HAP-1 (cell line): ENCODE results near the gene ADGRD2.

Experiments
- DNase-seq, 2 experiments: peaks; one replicate each; pipeline ENCODE4 v3.0.0-alpha.2; 2016 to 2020; ENCODE audit warnings: low spot score in 2 of 2
- H3K27me3 ChIP-seq: fragments of 250-450 bp; sonication (Bioruptor Pico); 2 replicates; pipeline ENCODE4 v1.5.1; 2020; ENCODE audit warnings: low read depth, mild to moderate bottlenecking, moderate library complexity
- H3K36me3 ChIP-seq: fragments of 250-450 bp; sonication (Bioruptor Pico); replicated peaks from 2 replicates; pipeline ENCODE4 v1.5.1; 2020; ENCODE audit warnings: mild to moderate bottlenecking
- H3K4me1 ChIP-seq: fragments of 250-450 bp; sonication (Bioruptor Pico); 2 replicates; pipeline ENCODE4 v1.5.1; 2020; ENCODE audit warnings: mild to moderate bottlenecking
- H3K4me3 ChIP-seq: fragments of 250-450 bp; sonication (Bioruptor Pico); 2 replicates; pipeline ENCODE4 v1.5.1; 2020; ENCODE audit warnings: mild to moderate bottlenecking, moderate library complexity
- H3K9me3 ChIP-seq: fragments of 250-450 bp; sonication (Bioruptor Pico); 2 replicates; pipeline ENCODE4 v1.5.1; 2020; ENCODE audit warnings: mild to moderate bottlenecking, moderate library complexity
- in situ Hi-C: fragments of 300-500 bp; cut with MboI; formaldehyde crosslinking; loops from 3 replicates; pipeline ENCODE4 v1.14.3; 2020; ENCODE audit warnings: low sequenced_read_pairs, inconsistent platforms, mixed read lengths

The ADGRD2 gene

DNA sequence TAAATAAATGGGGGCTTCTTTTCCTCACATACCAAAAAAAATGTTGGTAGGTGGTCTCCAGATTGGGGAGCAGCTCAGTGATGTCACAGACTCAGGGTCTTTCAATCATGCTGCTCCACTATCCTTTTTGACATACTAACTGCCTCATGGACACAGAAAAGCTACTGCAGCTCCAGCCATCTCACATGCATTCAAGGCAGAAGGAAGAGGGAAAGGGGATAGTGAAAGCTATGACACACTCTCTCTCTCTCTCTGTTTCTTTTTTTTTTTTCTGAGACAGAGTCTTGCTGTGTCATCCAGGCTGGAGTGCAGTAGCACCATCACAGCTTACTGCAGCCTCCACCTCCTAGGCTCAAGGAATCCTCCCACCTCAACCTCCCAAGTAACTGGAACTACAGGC lies 7.9 kb upstream of the ADGRD2 start:
- H3K9me3 ChIP-seq: no peaks in the 10 kb centered on the region
- H3K27me3 ChIP-seq: 0 out of 2 replicates have a peak, but pooled peaks cover 2% of the 10 kb centered on the region
- in situ Hi-C loops: no loop called here
- H3K36me3 ChIP-seq: no peaks in the 10 kb centered on the region
- DNase-seq: no peak
- no peak overlapping the region for H3K4me3 ChIP-seq
- H3K4me1 ChIP-seq: no peaks in the 10 kb centered on the region

DNA sequence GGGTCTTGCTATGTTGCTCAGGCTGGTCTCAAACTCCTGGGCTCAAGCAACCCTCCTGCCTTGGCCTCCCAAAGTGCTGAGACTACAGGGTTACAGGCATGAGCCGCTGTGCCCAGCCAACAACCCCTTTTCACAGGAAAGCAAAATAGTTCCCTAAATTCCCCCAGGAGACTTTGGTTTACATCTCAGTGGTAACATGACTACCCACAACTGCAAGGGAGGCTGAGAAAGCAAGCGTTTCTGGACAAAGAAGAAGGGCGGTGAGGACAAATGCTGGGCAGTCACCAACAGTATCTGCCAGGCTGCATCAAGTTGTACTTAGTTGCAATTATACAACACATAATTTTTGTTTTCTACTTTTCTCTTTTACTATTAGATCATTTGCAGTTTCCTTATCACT lies 7.4 kb upstream of the ADGRD2 start:
- in situ Hi-C loops: no loop called here
- no peaks in the 10 kb centered on the region for H3K36me3 ChIP-seq
- H3K27me3 ChIP-seq: 0 out of 2 replicates have a peak, but pooled peaks cover 2% of the 10 kb centered on the region
- H3K4me3 ChIP-seq: no peak overlapping the region
- DNase-seq: no peak
- H3K4me1 ChIP-seq: no peaks in the 10 kb centered on the region
- no peaks in the 10 kb centered on the region for H3K9me3 ChIP-seq

DNA sequence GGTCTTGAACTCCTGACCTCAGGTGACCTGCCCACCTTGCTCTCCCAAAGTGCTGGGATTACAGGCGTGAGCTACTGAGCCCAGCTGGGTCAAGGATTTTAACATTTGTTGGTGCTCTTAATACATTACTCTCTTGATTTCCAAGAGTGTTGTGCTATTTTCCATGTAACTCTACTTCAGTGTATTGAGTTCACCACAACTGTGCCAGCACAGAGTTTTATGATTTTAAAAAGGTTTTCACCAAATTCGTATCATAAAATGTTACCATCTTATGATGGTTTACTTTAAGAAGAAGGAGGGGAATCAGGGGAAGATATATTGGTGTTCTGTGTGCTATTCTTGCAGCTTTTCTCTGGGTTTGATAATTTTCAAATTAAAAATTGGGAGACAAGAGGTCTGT lies 6.6 kb upstream of the ADGRD2 start:
- no peak for DNase-seq
- H3K9me3 ChIP-seq: no peaks in the 10 kb centered on the region
- no peak overlapping the region for H3K4me3 ChIP-seq
- no peaks in the 10 kb centered on the region for H3K36me3 ChIP-seq
- no peaks in the 10 kb centered on the region for H3K4me1 ChIP-seq
- in situ Hi-C loops: no loop called here
- H3K27me3 ChIP-seq: 0 out of 2 replicates have a peak, but pooled peaks cover 2% of the 10 kb centered on the region

DNA sequence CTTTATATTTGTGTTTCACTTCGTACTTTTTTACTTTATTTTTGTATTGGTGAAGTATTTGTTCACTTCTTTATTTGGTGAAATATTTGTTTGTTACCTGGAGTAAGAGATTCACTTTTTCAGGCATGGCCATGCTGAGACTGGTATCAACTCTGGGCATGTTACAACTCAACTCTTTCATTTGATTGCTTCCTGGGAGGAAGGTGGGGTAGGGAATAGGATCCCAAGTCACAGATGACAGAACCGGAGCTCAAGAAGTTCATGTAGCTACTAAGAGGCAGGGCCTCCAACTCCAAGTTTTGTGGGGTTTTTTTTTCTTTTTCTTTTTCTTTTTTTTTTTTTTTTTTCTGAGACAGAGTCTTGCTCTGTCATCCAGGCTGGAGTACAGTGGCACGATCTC lies 6.1 kb upstream of the ADGRD2 start:
- 0 out of 2 replicates have a peak, but pooled peaks cover 2% of the 10 kb centered on the region for H3K27me3 ChIP-seq
- in situ Hi-C loops: no loop called here
- no peak overlapping the region for H3K4me3 ChIP-seq
- H3K9me3 ChIP-seq: no peaks in the 10 kb centered on the region
- H3K4me1 ChIP-seq: no peaks in the 10 kb centered on the region
- no peaks in the 10 kb centered on the region for H3K36me3 ChIP-seq
- DNase-seq: no peak

DNA sequence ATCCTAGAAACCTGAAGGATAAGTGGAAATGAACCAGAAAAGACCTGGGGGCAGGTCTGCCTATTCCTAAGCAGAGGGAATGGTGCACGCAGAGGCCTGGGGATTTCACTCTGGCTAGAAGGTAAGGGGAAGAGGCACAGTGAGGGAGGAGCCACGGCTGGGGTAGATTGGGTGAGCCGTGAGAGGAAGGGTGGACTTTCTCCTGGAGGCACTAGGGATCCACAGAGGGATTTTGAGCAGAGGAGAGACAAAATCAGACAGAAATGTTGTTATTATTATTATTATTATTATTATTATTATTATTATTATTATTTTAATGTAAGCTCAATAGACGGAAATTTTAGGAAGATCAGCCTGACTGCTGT lies 3.0 kb upstream of the ADGRD2 start:
- no peaks in the 10 kb centered on the region for H3K27me3 ChIP-seq
- H3K36me3 ChIP-seq: no peaks in the 10 kb centered on the region
- no peaks in the 10 kb centered on the region for H3K9me3 ChIP-seq
- H3K4me3 ChIP-seq: no peak overlapping the region
- no peak for DNase-seq
- no peaks in the 10 kb centered on the region for H3K4me1 ChIP-seq
- in situ Hi-C loops: no loop called here

DNA sequence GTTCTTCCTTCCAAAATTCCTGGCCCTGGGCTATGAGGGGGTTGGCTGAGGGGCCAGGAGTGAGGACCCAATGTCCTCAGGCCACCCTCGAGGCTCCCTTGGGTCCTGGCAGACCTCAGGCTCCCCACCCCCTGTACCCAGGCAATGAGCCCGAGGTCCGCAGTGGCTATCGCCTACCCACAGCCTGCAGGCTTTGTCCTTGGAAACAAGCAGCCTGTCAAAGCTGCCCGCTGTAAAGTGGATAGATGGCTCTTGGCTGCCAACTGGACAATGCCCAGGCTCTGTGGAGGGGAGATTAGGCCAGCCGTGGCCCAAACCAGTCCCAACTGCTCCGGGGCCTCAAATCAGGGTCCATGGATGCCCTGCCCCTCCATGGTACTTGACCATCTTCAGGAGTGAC lies 2.2 kb upstream of the ADGRD2 start:
- Histone ChIP-seq H3K4me1 (no peaks in the 10 kb centered on the region; the same call in 1 of the 2 replicates), H3K27me3 (no peaks in the 10 kb centered on the region), H3K4me3 (no peak overlapping the region), H3K36me3 (no peaks in the 10 kb centered on the region), H3K9me3 (no peaks in the 10 kb centered on the region)
- in situ Hi-C loops: no loop called here
- no peak for DNase-seq

DNA sequence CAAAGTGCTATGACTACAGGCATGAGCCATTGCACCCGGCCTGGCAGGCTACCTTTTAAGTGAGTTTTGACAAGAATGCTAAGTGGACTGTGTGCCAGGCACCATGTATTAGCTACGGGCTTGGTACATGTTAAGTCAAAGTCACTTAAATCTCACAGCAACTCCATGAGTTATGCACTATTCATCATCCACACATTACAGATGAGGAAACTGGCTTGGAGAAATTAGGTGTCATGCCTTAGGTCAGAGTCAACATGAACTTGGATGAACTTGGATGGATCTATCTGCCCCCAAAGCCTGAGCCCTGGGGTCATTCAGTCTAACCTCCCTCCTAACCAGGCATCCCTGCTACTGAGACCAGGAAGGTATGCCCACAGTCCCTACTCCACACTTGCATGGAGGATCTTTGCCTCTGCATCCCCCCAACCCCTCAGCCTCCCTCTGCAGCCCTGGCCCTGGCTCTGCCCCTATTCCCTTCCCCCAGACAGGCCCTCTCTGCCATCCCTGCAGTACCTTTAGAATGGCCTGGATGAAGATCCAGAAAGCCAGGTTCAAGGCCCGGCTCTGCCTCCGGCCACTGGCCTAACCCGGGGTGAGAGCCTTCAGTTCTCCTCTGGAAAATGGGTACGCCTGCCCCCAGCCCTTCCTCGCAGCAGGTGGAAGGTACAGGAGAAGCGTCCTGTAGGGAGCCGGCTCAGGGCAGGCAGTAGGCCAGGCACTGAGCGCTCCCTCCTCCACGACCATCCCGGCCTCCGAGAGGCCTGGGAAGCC lies 685 bp upstream of the ADGRD2 start:
- H3K27me3 ChIP-seq: no peaks in the 10 kb centered on the region
- no peaks in the 10 kb centered on the region for H3K9me3 ChIP-seq
- H3K4me1 ChIP-seq: no peaks in the 10 kb centered on the region; the same call in 1 of the 2 replicates
- no peak overlapping the region for H3K4me3 ChIP-seq
- DNase-seq: no peak
- no peaks in the 10 kb centered on the region for H3K36me3 ChIP-seq
- in situ Hi-C loops: no loop called here

DNA sequence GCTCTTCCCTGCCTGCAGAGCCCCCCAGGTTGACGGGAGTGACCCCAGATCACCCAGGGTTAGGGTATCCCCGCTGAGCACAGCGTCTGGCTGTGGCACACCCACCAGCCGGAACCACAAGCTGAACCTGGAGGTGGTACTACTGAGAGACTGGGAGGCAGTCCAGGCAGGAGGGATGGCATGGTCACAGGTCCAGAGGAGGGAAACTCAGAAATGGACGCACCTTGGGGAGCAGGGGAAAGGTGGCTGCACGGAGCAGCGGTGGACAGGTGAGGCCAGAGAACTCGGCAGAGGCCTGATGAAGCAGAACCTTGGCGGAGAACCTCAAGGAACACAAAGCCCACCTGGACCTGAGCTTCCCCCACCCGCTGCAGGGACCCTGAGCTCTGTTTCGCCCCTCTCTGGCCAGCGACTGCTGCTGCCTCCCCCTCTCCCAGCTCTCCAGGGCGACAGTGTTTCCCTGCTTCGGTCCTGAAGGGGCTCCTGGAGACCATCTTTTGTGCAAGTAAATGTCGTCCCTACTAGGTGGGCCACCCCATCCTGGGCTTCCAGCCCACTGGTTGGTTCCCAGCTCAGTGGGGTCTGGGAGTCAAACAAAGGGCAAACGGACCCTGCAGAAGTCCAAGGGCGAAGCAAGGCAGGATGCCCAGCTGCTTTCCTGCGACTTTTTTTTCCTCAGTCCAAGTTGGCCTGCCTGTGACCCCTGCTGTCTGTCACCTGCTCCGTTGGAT lies 845 bp downstream of the ADGRD2 start:
- H3K4me1 ChIP-seq: no peaks in the 10 kb centered on the region; the same call in 1 of the 2 replicates
- H3K9me3 ChIP-seq: no peaks in the 10 kb centered on the region
- no peaks in the 10 kb centered on the region for H3K36me3 ChIP-seq
- in situ Hi-C loops: no loop called here
- no peak overlapping the region for H3K4me3 ChIP-seq
- no peaks in the 10 kb centered on the region for H3K27me3 ChIP-seq
- no peak for DNase-seq

DNA sequence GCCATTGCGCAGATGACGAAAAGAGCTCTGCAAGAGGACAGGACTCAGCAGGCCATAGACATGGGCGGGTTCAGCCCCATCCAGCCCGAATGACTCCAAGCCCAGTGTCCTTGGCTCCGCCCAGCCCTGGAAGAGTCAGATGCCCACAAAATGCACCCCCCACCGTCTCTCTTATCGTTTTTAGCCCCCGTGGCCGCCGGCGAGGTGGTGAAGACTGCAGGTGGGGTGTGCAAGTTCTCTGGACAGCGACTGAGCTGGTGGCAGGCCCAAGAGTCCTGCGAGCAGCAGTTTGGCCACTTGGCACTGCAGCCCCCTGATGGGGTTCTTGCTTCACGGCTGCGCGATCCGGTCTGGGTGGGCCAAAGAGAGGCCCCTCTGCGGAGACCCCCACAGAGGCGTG lies 2.1 kb downstream of the ADGRD2 start:
- Histone ChIP-seq H3K4me1 (no peaks in the 10 kb centered on the region; the same call in 1 of the 2 replicates), H3K9me3 (no peaks in the 10 kb centered on the region), H3K36me3 (no peaks in the 10 kb centered on the region), H3K4me3 (no peak overlapping the region), H3K27me3 (no peaks in the 10 kb centered on the region)
- in situ Hi-C loops: no loop called here
- no peak for DNase-seq

DNA sequence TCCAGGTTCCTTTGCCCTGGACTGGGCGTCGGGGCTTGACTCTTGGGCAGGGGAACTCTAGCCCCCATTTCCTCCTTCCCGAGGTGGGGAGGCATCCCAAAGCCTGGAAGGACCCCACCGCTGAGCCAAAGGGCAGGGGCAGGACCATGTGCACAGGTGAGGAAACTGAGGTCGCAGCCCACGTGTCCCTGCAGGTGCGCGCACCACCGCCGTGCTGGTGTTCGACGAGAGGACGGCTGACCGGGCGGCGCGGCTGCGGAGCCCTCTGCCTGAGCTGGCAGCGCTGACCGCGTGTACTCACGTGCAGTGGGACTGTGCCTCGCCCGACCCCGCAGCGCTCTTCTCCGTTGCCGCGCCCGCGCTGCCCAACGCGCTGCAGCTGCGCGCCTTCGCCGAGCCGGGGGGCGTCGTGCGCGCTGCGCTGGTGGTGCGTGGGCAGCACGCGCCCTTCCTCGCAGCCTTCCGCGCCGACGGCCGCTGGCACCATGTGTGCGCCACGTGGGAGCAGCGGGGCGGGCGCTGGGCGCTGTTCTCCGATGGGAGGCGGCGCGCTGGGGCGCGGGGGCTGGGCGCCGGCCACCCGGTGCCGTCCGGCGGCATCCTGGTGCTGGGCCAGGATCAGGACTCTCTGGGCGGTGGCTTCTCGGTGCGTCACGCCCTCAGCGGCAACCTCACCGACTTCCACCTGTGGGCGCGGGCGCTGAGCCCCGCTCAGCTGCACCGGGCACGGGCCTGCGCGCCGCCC lies 2.8 kb downstream of the ADGRD2 start:
- in situ Hi-C loops: no loop called here
- Histone ChIP-seq H3K9me3 (no peaks in the 10 kb centered on the region), H3K27me3 (no peaks in the 10 kb centered on the region), H3K4me1 (no peaks in the 10 kb centered on the region; the same call in 1 of the 2 replicates), H3K36me3 (no peaks in the 10 kb centered on the region), H3K4me3 (peak overlapping the region; percentile 31)
- no peak for DNase-seq

DNA sequence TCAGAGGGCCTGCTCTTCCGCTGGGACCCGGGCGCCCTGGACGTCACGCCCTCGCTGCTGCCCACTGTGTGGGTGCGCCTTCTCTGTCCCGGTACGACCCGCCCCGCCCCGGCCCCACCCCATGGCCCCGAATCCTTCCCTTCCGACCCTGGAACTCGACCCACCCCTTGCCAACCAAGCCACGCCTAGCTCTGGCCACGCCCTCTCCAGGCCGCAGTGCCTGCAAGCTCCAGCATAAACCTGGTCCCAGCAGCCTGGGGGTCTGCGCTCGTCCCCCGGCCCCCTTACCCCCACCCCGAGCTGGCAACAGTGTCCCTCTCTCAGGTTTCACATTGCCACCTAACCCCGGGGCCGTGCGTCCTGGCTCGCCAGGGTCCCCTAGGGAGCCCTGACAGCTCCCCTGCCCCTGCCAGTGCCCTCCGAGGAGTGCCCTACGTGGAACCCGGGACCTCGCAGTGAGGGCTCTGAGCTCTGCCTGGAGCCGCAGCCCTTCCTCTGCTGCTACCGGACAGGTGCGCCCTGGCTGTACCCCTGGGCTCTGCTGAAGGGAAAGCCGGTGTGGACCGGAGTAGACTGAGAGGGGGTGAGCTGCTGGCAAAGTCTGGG lies 3.4 kb downstream of the ADGRD2 start:
- in situ Hi-C loops: no loop called here
- no peaks in the 10 kb centered on the region for H3K9me3 ChIP-seq
- no peaks in the 10 kb centered on the region for H3K36me3 ChIP-seq
- peak overlapping the region; percentile 31 for H3K4me3 ChIP-seq
- H3K4me1 ChIP-seq: no peaks in the 10 kb centered on the region; the same call in 1 of the 2 replicates
- DNase-seq: peak; percentile 63 to 92
- H3K27me3 ChIP-seq: no peaks in the 10 kb centered on the region

DNA sequence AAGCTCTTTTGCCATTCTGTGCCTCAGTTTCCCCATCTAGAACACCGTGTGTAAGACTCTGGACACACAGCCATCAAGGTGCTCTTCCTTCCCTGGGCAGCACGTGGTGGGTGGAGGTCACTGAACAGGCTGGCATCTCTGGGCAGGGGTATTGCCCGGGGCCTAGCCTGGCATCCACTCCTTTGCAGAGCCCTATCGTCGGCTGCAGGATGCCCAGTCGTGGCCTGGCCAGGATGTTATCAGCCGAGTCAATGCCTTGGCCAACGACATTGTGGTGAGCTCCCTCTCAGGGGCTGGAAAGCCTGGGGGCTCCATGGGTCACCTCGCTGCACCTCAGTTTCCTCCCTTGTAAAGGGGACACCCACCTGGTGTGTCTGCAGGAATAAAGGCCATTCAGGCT lies 4.0 kb downstream of the ADGRD2 start:
- in situ Hi-C loops: no loop called here
- DNase-seq: no peak
- no peaks in the 10 kb centered on the region for H3K27me3 ChIP-seq

DNA sequence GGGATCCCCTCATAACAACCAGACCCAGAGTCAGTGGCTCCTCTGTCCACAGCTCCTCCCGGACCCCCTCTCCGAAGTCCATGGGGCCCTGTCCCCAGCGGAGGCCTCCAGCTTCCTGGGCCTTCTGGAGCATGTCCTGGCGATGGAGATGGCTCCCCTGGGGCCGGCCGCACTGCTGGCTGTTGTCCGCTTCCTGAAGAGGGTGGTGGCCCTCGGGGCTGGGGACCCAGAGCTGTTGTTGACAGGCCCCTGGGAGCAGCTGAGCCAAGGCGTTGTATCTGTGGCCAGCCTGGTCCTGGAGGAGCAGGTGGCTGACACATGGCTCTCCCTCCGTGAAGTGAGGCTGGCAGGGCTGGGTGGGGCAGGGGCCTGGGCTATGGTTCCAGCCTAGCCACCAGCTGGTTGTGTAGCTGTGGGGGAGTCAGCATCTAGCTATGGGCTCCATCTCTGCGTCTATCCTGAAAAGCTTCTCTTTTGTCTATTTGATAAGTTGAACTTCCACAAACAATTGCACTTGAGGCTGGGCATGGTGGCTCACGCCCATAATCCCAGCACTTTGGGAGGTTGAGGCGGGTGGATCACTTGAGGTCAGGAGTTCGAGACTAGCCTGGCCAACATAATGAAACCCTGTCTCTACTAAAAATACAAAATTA lies 4.7 kb downstream of the ADGRD2 start:
- in situ Hi-C loops: no loop called here
- no peaks in the 10 kb centered on the region for H3K27me3 ChIP-seq
- H3K4me1 ChIP-seq: no peaks in the 10 kb centered on the region; the same call in 1 of the 2 replicates
- DNase-seq: no peak
- no peaks in the 10 kb centered on the region for H3K9me3 ChIP-seq
- H3K4me3 ChIP-seq: no peak overlapping the region
- no peaks in the 10 kb centered on the region for H3K36me3 ChIP-seq

More for the DNA sequence above, 4.0 kb downstream of the ADGRD2 start:
- H3K9me3 ChIP-seq: no peaks in the 10 kb centered on the region
- no peaks in the 10 kb centered on the region; the same call in 1 of the 2 replicates for H3K4me1 ChIP-seq
- no peaks in the 10 kb centered on the region for H3K36me3 ChIP-seq
- H3K4me3 ChIP-seq: no peak overlapping the region
